K562 treated with DMSO at 1 percent for 12 hours (cell line): ENCODE measurements around the gene BOLA2. TPM values are rescaled to one million over a fixed set of nuclear protein-coding genes. Genes with fewer than 3 reads are reported as not detected.

ENCODE experiments used
- total RNA-seq: library from RNA; unstranded; fragments of 300-600 nt; gene quantifications from 2 replicates; pipeline ENCODE4 v1.2.3, GENCODE V29; 2022; ENCODE audit not compliant: insufficient read depth

Gene BOLA2
- 13.0 and 16.6 TPM in 2 replicates for total RNA-seq

DNA sequence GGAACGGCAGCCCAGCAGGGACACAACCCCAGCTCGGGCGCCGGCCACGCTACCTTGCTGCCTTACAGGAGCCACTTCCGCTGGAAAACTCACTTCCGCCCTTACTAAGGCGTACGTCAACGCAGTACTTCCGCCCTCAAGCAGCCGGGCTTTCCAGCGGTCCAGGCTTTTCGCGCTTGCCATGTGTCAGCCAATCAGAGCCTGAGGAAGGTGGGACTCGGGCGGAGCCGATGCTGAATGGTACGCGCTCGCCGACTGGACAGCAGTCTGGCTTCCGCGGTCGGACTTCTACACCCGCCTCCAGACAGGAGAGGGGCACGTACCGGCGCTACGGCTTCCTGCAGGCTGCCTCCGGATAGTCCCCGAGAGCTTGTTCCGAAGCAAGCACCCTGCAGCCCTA lies at the start of gene BOLA2, which contains the start of gene SLX1B:
Gene BOLA2 (minus strand): TSS at position 83 of the 400 bp plus-strand sequence. CDS start 98 bp downstream, outside the sequence.
Gene SLX1B (plus strand): TSS at position 265 of the 400 bp plus-strand sequence.

DNA sequence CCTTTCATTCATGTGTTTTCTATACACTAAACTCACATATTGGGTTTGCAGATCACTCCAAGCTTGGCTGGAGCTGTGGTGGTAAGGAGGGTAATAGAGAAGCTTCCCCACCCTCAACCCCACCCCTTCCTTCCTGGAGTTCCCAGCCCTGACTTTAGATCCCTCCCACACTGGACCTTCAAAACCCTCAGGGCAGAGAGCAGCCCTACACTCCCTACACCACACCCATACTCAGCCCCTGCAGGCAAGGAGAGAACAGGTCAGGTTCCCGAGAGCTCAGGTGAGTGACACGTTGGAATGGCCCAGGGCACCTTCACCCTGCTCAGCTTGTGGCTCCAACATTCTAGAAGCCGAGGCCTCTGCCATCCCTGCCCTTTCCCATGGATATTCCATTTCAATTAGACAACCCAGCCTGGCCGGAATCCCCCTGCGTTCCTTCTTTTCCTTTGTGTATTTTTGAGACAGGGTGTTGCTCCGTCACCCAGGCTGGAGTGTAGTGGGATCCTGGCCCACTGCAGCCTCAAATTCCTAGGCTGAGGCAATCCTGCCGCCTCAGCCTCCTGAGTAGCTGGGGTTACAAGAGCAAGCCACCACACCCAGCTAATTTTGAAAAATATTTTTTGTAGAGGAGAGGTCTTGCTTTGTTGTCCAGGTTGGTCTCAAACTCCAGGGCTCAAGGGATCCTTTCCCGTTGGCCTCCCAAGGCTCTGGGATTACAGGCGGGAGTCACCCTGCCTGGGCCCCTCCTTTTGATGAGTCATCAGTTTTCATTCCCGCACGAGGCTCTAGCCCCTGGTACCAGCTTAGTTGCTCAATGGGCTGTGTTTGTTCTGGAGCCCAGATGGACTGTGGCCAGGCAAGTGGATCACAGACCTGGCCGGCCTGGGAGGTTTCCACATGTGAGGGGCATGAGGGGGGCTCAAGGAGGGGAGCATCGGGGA lies 5.8 kb upstream of the BOLA2 start, which contains the start of gene SULT1A4:
Gene SULT1A4 (plus strand): TSS at position 208 of the 941 bp plus-strand sequence. CDS start 1,473 bp downstream, outside the sequence.

Other genes starting within 250 kb of the BOLA2 start
- gene NPIPB11, start 47.6 kb downstream of the BOLA2 start, total RNA-seq: 0.50 and 0.99 TPM in 2 replicates
- gene SLX1B, start 182 bp upstream of the BOLA2 start, total RNA-seq: 35.2 and 49.6 TPM in 2 replicates
- gene SULT1A4, start 5.6 kb upstream of the BOLA2 start, total RNA-seq: 16.1 and 17.2 TPM in 2 replicates
- gene NPIPB12, start 52.1 kb upstream of the BOLA2 start, total RNA-seq: 9.1 and 29.3 TPM in 2 replicates
- gene SPN, start 208.9 kb upstream of the BOLA2 start, total RNA-seq: 43.8 and 109 TPM in 2 replicates
- gene QPRT, start 224.8 kb upstream of the BOLA2 start, total RNA-seq: 174 TPM in 2 replicates